Measurements from ENCODE around the gene PARD3. TPM values are rescaled to one million over a fixed set of nuclear protein-coding genes. Genes with fewer than 3 reads are reported as not detected.

The PARD3 gene
- total RNA-seq, 4 donors from 2014 or later = 30.9 to 54.6 (median 40.0) TPM

- no peak for ATAC-seq (ENCODE audit: low FRiP score)
- DNase-seq (ENCODE audit: low spot score) = no peak
Observed at GRCh38 chr10:34721208-34721840, 93.8 kb downstream of the PARD3 start.

DNA sequence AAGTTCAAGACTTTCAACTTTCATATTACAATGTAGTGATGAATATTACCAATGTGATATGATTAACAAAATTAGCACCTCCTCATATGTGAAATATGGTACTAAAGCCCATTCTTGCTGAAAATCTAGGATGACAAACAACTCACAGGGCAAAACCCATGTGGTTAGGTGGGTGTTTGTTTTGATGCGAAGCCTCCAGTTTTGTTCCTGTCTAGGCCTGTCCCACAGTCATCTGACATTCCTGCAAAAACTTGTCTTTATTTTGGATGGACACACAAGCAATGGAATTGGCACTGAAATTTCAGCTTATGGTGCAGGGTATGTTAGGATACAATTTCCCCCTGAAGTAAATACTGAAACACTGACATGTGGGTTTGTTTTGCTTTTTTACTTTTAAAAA lies 95.3 kb downstream of the PARD3 start:
- no peak for ATAC-seq (ENCODE audit: low FRiP score)
- TF ChIP-seq, protein P1, sequence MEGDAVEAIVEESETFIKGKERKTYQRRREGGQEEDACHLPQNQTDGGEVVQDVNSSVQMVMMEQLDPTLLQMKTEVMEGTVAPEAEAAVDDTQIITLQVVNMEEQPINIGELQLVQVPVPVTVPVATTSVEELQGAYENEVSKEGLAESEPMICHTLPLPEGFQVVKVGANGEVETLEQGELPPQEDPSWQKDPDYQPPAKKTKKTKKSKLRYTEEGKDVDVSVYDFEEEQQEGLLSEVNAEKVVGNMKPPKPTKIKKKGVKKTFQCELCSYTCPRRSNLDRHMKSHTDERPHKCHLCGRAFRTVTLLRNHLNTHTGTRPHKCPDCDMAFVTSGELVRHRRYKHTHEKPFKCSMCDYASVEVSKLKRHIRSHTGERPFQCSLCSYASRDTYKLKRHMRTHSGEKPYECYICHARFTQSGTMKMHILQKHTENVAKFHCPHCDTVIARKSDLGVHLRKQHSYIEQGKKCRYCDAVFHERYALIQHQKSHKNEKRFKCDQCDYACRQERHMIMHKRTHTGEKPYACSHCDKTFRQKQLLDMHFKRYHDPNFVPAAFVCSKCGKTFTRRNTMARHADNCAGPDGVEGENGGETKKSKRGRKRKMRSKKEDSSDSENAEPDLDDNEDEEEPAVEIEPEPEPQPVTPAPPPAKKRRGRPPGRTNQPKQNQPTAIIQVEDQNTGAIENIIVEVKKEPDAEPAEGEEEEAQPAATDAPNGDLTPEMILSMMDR (IDR thresholded peaks at IDR 0.05) = no peak
- DNase-seq (ENCODE audit: low spot score) = no peak

More at GRCh38 chr10:34721208-34721840, 93.8 kb downstream of the PARD3 start:
- TF ChIP-seq, protein P1 (IDR thresholded peaks at IDR 0.05) = no peak

GRCh38 chr10:34719328-34719727 lies 95.8 kb downstream of the PARD3 start:
- TF ChIP-seq, protein P1 (IDR thresholded peaks at IDR 0.05) = no peak
- ATAC-seq (ENCODE audit: low FRiP score) (no peak), DNase-seq (ENCODE audit: low spot score) (no peak)

DNA sequence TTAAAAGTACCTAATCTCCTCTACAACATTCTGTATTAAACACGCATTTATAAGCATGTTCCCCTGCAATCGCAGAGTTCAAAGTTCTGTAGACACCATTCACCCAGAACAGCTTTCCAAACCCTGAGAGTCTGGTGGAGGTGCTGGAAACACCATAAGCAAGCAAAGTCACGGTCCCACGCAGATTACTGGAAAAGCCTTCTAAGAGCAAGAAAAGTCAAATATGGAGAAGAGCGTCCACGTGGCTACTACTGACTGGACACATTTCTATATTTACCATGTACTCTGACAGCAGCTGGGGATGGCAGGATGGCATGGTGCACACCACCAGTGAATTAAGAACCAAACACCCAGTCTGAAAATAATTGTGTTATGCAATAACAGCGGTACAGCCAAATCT lies 97.7 kb downstream of the PARD3 start:
- TF ChIP-seq, protein P1 (IDR thresholded peaks at IDR 0.05) = no peak
- ATAC-seq (ENCODE audit: low FRiP score) (no peak), DNase-seq (ENCODE audit: low spot score) (no peak)

- no peak for DNase-seq (ENCODE audit: low spot score)
- TF ChIP-seq, protein P1 (IDR thresholded peaks at IDR 0.05) = no peak
- ATAC-seq (ENCODE audit: low FRiP score) = no peak
Observed at GRCh38 chr10:34716958-34717357, 98.1 kb downstream of the PARD3 start.

DNA sequence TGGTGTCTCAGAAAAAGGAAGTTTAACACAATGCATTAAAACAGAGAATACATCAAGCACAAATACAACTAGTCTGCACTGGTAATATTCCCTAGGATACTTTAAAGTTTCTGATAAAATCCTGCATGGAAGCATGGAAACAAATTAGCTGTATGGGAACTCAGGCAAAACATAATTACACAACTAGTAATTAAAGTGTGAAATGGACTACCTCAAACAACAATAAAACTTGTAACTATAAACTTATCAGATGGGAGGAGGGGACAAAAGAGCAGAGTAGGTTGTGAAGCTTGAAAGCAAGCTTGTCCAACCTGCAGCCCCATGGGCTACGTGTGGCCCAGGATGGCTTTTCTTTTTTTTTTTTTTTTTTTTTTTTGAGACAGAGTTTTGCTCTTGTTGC lies 98.9 kb downstream of the PARD3 start:
- DNase-seq (ENCODE audit: low spot score) = no peak
- TF ChIP-seq, protein P1 (IDR thresholded peaks at IDR 0.05) = no peak
- ATAC-seq (ENCODE audit: low FRiP score) = no peak

DNA sequence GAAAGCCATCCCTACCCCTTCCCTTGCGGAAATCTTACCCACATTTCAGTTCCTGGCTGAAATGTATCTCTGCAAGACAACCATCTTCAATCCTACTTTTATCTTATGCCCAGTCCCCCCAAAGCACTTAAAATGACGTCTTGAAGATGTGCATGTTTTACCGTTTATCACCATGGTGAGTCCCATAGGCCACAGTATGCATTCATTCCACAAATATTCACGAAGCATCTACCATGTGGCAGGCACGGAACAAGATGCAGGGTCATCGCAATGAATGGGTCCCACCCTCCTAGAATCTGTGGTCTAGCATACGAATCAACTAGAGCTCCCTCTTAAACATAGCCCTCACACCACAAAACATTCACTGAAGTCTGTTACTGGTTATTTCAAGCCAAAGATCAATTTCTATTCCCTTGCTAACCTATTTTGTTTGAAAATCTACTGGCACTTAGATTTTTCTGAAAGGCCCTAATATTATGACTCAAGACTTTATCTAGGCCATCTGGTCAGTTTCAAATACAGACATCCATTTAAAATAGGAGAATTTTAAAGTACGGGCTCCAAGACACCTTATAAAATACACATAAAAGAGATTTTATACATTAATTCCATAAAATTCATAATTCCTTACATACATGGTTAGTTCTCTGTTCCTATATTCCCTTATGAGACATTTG lies 99.4 kb downstream of the PARD3 start:
- DNase-seq (ENCODE audit: low spot score) (no peak), ATAC-seq (ENCODE audit: low FRiP score) (no peak)
- TF ChIP-seq, protein P1 (IDR thresholded peaks at IDR 0.05) = no peak
